GM18951 (cell line): ENCODE results near the gene BAIAP2L2.
"Not testable (repeated sequence)": the region's sequence is repeated elsewhere in the genome, so short reads cannot be mapped to it uniquely, and the experiment has no call there.

ENCODE experiments used
- POLR2A ChIP-seq: IDR thresholded peaks from 4 replicates; pipeline ENCODE4 v1.6.1; 2011; ENCODE audit warnings: mild to moderate bottlenecking; ENCODE audit not compliant: insufficient read length, insufficient read depth; ENCODE audit errors: extremely low read depth
- in situ Hi-C: fragments of 300-500 bp; cut with MboI; formaldehyde crosslinking; loops from one replicate; pipeline ENCODE4 v1.12.0; 2022; ENCODE audit warnings: low sequenced_read_pairs, mixed read lengths, inconsistent platforms; ENCODE audit not compliant: unreplicated experiment

The BAIAP2L2 gene

DNA sequence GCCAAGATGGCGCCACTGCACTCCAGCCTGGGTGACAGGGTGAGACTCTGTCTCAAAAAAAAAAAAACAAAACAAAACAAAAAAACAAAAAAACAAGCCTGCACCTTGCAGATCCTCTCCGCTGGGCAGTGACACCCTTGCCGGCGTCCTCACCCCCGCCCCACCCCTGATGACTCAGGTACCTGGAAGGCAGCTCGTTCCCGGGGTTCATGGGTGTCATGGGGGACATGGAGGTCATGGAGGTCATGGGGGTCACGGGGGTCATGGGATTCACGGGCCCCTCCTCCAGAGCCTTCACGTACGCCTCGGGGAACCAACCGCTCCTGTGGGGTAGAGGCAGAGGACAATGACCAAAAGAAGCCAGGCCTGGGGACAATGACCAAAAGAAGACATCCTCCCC, 23.5 kb downstream of the BAIAP2L2 start:
- TF ChIP-seq POLR2A, result no peak
- in situ Hi-C loops, result no loop called here

DNA sequence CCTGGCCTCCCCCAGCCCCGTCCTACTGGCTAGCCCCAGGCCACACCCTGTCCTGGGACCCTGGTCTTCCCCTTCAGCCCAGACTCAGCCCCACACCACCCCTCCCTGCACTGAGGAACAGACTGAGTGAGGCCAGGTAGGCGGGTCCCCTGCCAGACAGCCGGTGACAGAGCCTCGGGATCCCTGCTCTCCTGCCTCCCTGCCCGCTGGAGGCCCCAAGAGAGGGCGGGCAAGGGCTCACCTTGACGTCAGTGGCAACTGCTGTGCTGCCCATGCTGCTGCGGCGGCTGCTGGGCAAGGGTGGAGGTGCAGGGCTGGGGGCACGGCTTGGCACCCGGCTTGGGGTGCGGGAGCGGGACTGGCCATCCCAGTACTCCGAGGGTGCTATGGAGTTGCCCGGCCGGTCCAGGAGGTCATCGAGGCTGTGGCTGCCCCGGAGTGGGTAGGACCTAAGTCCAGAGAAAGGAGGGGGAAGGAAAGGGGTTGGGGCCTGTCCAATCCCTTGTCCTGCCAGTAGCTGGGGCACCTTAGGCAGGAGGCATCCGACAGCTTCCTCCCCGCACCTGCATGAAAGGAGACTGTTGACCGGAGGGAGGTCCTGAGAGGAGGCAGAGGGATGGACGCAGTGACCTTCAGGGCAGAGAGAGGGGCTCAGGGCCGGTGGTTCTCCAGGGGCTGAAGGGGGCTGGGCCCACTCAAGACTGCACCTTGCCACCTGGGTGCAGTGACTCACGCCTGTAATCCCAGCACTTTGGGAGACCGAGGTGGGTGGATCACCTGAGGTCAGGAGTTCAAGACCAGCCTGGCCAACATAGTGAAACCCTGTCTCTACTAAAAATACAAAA, 24.3 kb downstream of the BAIAP2L2 start:
- in situ Hi-C loops, result no loop called here
- no peak for TF ChIP-seq POLR2A

DNA sequence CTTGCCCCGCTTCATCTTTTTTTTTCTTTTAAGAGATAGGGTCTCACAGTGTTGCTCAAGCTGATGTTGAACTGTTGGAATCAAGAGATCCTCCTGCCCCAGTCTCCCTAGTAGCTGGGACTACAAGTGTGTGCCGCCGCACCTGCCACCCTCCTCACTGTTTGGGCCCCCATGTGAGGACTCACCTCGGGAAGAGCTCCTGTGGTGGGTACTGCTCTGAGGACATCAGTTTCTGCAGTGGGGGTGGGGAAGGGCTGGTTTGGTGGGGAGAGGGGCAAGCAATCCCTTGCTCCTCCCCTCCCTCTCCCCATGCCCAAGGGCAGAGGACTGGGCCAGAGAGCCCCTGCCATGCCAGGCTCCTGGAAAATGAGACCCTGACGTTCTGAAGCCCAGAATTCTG, 25.0 kb downstream of the BAIAP2L2 start:
- TF ChIP-seq POLR2A, result no peak
- in situ Hi-C loops, result no loop called here

- in situ Hi-C loops, result no loop called here
Measured at GRCh38 chr22:38085056-38085455, 25.4 kb downstream of the BAIAP2L2 start.

GRCh38 chr22:38083931-38084631, 26.4 kb downstream of the BAIAP2L2 start, which contains the start of gene SLC16A8:
Gene SLC16A8, minus strand, starts transcription at chr22:38084184. Its CDS starts 1,311 bp downstream, at chr22:38082873.
- no peak for TF ChIP-seq POLR2A
- in situ Hi-C loops, result no loop called here

More at GRCh38 chr22:38085056-38085455, 25.4 kb downstream of the BAIAP2L2 start:
- no peak for TF ChIP-seq POLR2A

DNA sequence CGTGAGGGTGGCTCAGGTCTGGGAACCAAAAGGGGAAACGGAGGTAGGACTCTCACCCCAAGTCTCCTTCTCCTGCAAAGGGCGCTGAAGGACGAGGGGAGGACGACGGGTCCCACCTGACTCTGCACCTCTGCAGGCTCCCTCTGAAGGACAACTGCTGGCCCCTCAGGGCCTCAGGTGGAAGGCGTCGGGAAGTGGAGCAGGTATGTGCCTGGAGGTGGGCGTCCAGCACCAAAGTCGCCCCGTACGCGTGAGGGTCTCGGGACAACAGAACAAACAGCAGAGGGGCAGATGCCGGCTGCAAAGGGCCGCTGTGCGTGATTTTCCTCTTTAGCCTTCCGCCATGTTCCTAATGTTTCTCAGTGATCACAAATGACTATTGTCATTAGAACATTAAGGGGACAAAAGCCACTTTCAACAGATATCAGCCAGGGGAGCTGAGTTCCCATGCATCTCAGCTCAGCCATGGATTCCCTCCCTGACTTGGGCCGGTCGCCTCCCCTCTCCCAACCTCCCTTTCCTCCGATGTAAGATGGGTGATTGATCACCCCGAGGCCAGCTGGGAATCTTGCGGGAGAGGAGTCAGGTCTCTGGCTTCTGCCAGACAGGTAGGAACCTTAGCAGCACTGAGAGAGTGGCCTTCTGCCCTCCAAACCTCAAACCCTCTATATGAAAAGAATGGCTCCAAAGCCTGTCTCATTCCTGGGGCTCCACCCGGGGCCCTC, 27.3 kb downstream of the BAIAP2L2 start:
- in situ Hi-C loops, result no loop called here
- no peak for TF ChIP-seq POLR2A

GRCh38 chr22:38081941-38082828, 28.3 kb downstream of the BAIAP2L2 start:
- in situ Hi-C loops, result no loop called here
- no peak for TF ChIP-seq POLR2A

- TF ChIP-seq POLR2A, result no peak
- in situ Hi-C loops, result no loop called here
Measured at GRCh38 chr22:38081636-38081940, 28.9 kb downstream of the BAIAP2L2 start.

- in situ Hi-C loops, result no loop called here
- TF ChIP-seq POLR2A, result no peak
Measured at GRCh38 chr22:38080850-38081635, 29.4 kb downstream of the BAIAP2L2 start.

DNA sequence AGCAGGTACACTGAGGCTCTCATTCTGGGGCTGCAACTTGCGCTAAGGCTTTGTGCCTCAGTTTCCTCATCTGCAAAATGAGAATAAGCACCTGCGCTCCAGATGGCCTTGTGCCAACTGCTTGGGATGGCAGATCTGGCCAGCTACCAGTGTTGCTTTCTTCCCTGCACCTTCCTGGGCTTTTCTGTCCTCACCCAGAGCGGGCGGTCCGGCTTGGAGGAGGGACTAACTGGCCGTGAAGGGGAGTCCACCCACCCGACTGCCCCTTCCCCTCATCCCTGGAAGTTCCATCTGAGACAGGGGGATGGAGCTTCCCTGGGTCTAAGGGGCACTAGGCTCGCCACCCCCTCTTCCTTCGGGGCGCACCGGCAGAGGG, 30.0 kb downstream of the BAIAP2L2 start:
- in situ Hi-C loops, result no loop called here

GRCh38 chr22:38079804-38080203, 30.7 kb downstream of the BAIAP2L2 start:
- no peak for TF ChIP-seq POLR2A
- in situ Hi-C loops, result no loop called here

More for the DNA sequence above, 30.0 kb downstream of the BAIAP2L2 start:
- no peak for TF ChIP-seq POLR2A

GRCh38 chr22:38079208-38079607, 31.3 kb downstream of the BAIAP2L2 start:
- in situ Hi-C loops, result not testable (repeated sequence)
